ENCODE results near the gene HMG20A. TPM values are rescaled to one million over a fixed set of nuclear protein-coding genes. Genes with fewer than 3 reads are reported as not detected.

Gene HMG20A
- total RNA-seq, 1 donor from 2014 or later: 35.5 TPM

DNA sequence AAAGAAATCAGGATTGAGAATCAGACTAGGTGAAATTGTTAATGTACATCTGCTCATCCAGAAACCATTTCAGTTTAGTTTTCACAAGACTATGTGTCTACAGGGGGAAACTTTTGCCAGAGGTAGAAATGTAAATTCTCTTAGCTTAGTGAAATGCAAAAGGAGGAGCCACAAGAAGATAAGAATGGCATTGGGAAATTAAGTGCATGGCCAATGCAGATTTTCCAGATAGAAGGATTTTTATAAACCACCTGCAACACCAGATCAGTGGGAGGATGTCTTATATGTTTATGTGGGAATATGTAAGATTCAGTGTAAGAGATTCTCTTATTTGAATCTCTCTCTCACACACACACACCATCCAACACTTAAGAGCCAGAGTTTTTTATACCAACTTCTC, 67.2 kb downstream of the HMG20A start:
- no peaks in the 10 kb centered on the region for H3K27me3 Mint-ChIP-seq (ENCODE audit: low read depth)
- TF ChIP-seq, protein P1, sequence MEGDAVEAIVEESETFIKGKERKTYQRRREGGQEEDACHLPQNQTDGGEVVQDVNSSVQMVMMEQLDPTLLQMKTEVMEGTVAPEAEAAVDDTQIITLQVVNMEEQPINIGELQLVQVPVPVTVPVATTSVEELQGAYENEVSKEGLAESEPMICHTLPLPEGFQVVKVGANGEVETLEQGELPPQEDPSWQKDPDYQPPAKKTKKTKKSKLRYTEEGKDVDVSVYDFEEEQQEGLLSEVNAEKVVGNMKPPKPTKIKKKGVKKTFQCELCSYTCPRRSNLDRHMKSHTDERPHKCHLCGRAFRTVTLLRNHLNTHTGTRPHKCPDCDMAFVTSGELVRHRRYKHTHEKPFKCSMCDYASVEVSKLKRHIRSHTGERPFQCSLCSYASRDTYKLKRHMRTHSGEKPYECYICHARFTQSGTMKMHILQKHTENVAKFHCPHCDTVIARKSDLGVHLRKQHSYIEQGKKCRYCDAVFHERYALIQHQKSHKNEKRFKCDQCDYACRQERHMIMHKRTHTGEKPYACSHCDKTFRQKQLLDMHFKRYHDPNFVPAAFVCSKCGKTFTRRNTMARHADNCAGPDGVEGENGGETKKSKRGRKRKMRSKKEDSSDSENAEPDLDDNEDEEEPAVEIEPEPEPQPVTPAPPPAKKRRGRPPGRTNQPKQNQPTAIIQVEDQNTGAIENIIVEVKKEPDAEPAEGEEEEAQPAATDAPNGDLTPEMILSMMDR (IDR thresholded peaks at IDR 0.05): no peak
- H3K27ac Mint-ChIP-seq (ENCODE audit: unreplicated experiment): no peak overlapping the region
- H3K4me1 Mint-ChIP-seq (ENCODE audit: low read depth): peaks cover 36% of the 10 kb centered on the region
- H3K36me3 Mint-ChIP-seq (ENCODE audit: low read depth): peaks cover 14% of the 10 kb centered on the region
- DNase-seq (ENCODE audit: low spot score): no peak
- H3K4me3 Mint-ChIP-seq (ENCODE audit: unreplicated experiment): no peak overlapping the region
- H3K9me3 Mint-ChIP-seq (ENCODE audit: low read depth): no peaks in the 10 kb centered on the region

DNA sequence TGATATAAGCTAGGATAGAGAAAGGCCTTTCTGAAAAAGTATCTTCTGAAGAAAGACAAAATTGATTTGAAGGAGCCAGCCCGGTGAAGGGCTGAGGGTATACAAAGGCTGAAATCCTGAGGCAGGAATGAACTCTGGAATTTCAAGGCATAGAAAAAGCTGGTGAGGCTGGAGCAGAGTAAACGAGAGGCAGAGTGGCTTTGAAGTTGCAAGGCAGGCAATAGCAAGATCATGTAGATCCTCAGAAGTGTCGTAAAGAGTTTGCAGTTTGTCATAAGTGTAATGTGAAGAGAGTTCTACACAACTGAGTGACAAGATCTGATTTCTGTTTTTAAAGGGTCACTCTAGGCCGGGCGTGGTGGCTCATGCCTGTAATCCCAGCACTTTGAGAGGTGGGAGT, 69.0 kb downstream of the HMG20A start:
- Mint-ChIP-seq H3K4me3 (ENCODE audit: unreplicated experiment) (no peak overlapping the region), H3K27me3 (ENCODE audit: low read depth) (no peaks in the 10 kb centered on the region), H3K9me3 (ENCODE audit: low read depth) (no peaks in the 10 kb centered on the region), H3K4me1 (ENCODE audit: low read depth) (peaks cover 39% of the 10 kb centered on the region), H3K27ac (ENCODE audit: unreplicated experiment) (no peak overlapping the region), H3K36me3 (ENCODE audit: low read depth) (peaks cover 7% of the 10 kb centered on the region)
- DNase-seq (ENCODE audit: low spot score): no peak
- TF ChIP-seq, protein P1 (IDR thresholded peaks at IDR 0.05): no peak

DNA sequence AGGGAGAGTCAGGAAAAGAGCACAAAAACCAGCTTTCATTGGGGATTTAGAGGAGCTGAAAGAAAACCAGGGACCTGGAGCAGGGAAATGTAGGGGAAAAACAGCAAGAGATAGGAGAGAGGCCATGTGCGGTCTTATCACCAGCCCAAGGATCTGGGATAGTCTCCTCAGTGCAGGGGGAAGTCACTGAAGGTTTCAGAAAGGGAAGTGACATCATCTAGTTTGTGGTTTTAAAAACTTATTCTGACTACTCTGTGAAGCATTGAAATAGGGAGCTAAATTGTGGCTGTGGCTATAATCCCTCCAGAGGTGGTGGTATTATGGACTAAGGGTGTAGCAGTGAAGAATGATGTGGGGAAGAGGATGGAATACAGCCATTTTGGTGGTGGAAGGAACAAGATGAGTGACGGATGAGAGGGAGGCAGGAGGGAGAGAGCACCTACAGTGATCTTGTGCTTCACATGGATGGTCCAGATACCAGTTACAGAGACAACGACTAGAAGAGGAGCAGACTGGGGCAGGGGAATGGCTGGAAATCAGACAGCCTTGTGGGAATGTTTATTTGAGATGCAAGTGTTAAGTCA, 72.7 kb downstream of the HMG20A start:
- Mint-ChIP-seq H3K9me3 (ENCODE audit: low read depth) (no peaks in the 10 kb centered on the region), H3K27ac (ENCODE audit: unreplicated experiment) (peak overlapping the region; percentile 71), H3K4me3 (ENCODE audit: unreplicated experiment) (no peak overlapping the region), H3K27me3 (ENCODE audit: low read depth) (no peaks in the 10 kb centered on the region), H3K4me1 (ENCODE audit: low read depth) (peaks cover 67% of the 10 kb centered on the region), H3K36me3 (ENCODE audit: low read depth) (peaks cover 1% of the 10 kb centered on the region)
- no peak for DNase-seq (ENCODE audit: low spot score)
- TF ChIP-seq, protein P1 (IDR thresholded peaks at IDR 0.05): no peak

DNA sequence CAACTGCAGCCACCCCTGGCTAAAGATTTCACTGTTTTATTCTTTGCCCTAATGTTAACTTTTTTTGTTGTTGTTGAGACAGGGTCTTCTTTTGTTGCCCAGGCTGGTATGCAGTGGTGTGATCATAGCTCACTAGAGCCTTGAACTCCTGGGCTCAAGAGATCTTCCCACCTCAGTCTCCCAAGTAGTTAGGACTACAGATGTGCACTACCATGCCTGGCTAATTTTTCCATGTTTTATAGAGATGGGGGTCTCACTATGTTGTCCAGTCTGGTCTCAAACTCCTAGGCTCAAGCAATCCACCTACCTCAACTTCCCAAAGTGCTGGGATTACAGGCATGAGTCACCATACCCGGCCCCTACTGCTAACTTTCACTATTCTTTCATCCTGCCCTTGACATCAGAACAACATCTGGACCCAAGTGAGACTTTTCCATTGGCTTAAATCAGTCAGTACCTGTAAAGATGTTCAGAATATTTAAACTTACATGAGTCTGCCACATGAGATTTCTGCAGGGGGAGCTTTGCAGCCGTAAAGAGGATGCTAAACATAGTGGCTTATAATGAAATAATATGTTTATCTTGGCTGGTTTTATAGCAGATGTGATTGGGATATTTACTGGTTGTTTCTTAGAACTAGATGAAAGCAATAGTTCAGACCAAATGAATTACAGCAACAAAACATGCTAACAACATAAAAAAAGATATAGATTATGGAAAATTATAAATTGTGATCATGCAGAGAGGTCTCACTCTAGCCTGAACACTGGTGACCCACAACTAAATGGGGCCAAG, 73.6 kb downstream of the HMG20A start:
- TF ChIP-seq, protein P1 (IDR thresholded peaks at IDR 0.05): no peak

DNA sequence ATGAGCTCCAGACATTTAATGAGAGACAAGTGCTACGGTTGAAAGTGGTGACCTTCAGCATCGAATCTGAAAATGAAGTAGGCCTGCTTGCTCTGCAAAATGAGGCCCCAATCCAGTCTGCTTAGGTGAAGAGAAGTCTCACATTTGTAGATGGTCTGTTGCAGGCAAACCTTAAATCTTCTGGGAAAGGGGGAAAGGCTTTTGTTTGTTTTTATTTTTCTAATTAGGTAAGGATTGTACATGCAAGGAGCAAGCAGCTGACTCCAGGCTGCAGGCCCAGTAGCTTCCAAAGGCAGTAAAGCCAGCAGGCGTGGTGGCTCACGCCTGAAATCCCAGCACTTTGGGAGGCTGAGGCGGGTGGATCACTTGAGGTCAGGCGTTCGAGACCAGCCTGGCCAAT, 74.3 kb downstream of the HMG20A start:
- TF ChIP-seq, protein P1 (IDR thresholded peaks at IDR 0.05): no peak
- DNase-seq (ENCODE audit: low spot score): no peak
- Mint-ChIP-seq H3K36me3 (ENCODE audit: low read depth) (peaks cover 1% of the 10 kb centered on the region), H3K9me3 (ENCODE audit: low read depth) (no peaks in the 10 kb centered on the region), H3K27ac (ENCODE audit: unreplicated experiment) (no peak overlapping the region), H3K27me3 (ENCODE audit: low read depth) (no peaks in the 10 kb centered on the region), H3K4me1 (ENCODE audit: low read depth) (peaks cover 80% of the 10 kb centered on the region), H3K4me3 (ENCODE audit: unreplicated experiment) (no peak overlapping the region)

More for the DNA sequence above, 73.6 kb downstream of the HMG20A start:
- Mint-ChIP-seq H3K4me1 (ENCODE audit: low read depth) (peaks cover 76% of the 10 kb centered on the region), H3K9me3 (ENCODE audit: low read depth) (no peaks in the 10 kb centered on the region), H3K4me3 (ENCODE audit: unreplicated experiment) (no peak overlapping the region), H3K27ac (ENCODE audit: unreplicated experiment) (peak overlapping the region; percentile 60), H3K27me3 (ENCODE audit: low read depth) (no peaks in the 10 kb centered on the region), H3K36me3 (ENCODE audit: low read depth) (peaks cover 1% of the 10 kb centered on the region)
- no peak for DNase-seq (ENCODE audit: low spot score)
